ENCODE data around the gene ABTB2. TPM values are rescaled to one million over a fixed set of nuclear protein-coding genes. Genes with fewer than 3 reads are reported as not detected.
A peak's percentile ranks its signal among the peaks of the same experiment; 100 is the strongest.

The ABTB2 gene
- polyA plus RNA-seq, 1 of the 3 experiments (the other 2 are of a cell fraction), result 7.8 TPM

GRCh38 chr11:34270711-34271110 lies 87.1 kb downstream of the ABTB2 start:
- Histone ChIP-seq H3K4me2 (no peak overlapping the region), H3K9me3 (no peaks in the 10 kb centered on the region), H2AFZ (ENCODE audit: low read depth) (no peak overlapping the region), H3K4me1 (ENCODE audit: control insufficient read depth in 1 of 2, insufficient read depth in 2 of 2, low read depth in 1 of 2, low read length in 1 of 2) (peaks cover 34 to 37% of the 10 kb centered on the region in 2 experiments), H3K36me3 (replicated peaks in 1 of 2; ENCODE audit: control insufficient read depth in 1 of 2, insufficient read depth in 2 of 2, low read length in 1 of 2) (no peaks in the 10 kb centered on the region), H3F3A (replicated peaks; ENCODE audit: insufficient read depth) (peaks cover 17% of the 10 kb centered on the region), H3K4me3 (ENCODE audit: low read depth in 2 of 2, low read length in 1 of 2) (no peak overlapping the region), H3K9me2 (no peaks in the 10 kb centered on the region), H3K27me3 (ENCODE audit: insufficient read depth) (no peaks in the 10 kb centered on the region), H3K27ac (ENCODE audit: low read depth in 2 of 2, low read length in 1 of 2) (no peak overlapping the region), H3K79me2 (ENCODE audit: insufficient read depth) (no peaks in the 10 kb centered on the region), H4K20me1 (ENCODE audit: insufficient read depth) (0 out of 2 replicates have a peak, but pooled peaks cover 4% of the 10 kb centered on the region), H3K9ac (no peak overlapping the region)
- DNase-seq, result no peak
- no peak for TF ChIP-seq FOXM1 (IDR thresholded peaks at IDR 0.05; ENCODE audit: low read depth)
- TF ChIP-seq USF1 (IDR thresholded peaks at IDR 0.05; ENCODE audit: borderline replicate concordance, low read depth), result no peak
- no peak for TF ChIP-seq MXI1 (IDR thresholded peaks at IDR 0.05; ENCODE audit: low read depth, low read length)
- no peak for TF ChIP-seq ELF1 (IDR thresholded peaks at IDR 0.05)
- TF ChIP-seq NFIC (IDR thresholded peaks at IDR 0.05; ENCODE audit: borderline replicate concordance), result no peak
- TF ChIP-seq SMC3 (IDR thresholded peaks at IDR 0.05; ENCODE audit: low read depth, low read length), result no peak
- TF ChIP-seq, protein P1, sequence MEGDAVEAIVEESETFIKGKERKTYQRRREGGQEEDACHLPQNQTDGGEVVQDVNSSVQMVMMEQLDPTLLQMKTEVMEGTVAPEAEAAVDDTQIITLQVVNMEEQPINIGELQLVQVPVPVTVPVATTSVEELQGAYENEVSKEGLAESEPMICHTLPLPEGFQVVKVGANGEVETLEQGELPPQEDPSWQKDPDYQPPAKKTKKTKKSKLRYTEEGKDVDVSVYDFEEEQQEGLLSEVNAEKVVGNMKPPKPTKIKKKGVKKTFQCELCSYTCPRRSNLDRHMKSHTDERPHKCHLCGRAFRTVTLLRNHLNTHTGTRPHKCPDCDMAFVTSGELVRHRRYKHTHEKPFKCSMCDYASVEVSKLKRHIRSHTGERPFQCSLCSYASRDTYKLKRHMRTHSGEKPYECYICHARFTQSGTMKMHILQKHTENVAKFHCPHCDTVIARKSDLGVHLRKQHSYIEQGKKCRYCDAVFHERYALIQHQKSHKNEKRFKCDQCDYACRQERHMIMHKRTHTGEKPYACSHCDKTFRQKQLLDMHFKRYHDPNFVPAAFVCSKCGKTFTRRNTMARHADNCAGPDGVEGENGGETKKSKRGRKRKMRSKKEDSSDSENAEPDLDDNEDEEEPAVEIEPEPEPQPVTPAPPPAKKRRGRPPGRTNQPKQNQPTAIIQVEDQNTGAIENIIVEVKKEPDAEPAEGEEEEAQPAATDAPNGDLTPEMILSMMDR (IDR thresholded peaks at IDR 0.05), result no peak
- no peak for TF ChIP-seq REST (IDR thresholded peaks at IDR 0.05; ENCODE audit: low read depth, low read length)
- TF ChIP-seq FOXJ3 (CRISPR knock-in tag; IDR thresholded peaks at IDR 0.05), result no peak
- ChIA-PET POLR2A (interaction anchor here (1.1 kb wide), 1 partner anchor 14 kb away, joined by 4 read pairs; no protein-coding TSS in a partner anchor), CTCF (interaction anchor here (0.8 kb wide), 1 partner anchor 88 kb away, joined by 3 read pairs; no protein-coding TSS in a partner anchor)
- 100% methylated on average over 5 of the region's 5 CpGs for WGBS (ENCODE audit: low lambda C conversion rate)

GRCh38 chr11:34269694-34270245 lies 88.0 kb downstream of the ABTB2 start:
- H4K20me1 ChIP-seq (ENCODE audit: insufficient read depth), result 0 out of 2 replicates have a peak, but pooled peaks cover 4% of the 10 kb centered on the region
- H3F3A ChIP-seq (replicated peaks; ENCODE audit: insufficient read depth), result peaks cover 17% of the 10 kb centered on the region
- H3K4me2 ChIP-seq, result no peak overlapping the region
- no peaks in the 10 kb centered on the region for H3K36me3 ChIP-seq (replicated peaks in 1 of 2; ENCODE audit: control insufficient read depth in 1 of 2, insufficient read depth in 2 of 2, low read length in 1 of 2)
- no peaks in the 10 kb centered on the region for H3K79me2 ChIP-seq (ENCODE audit: insufficient read depth)
- H2AFZ ChIP-seq (ENCODE audit: low read depth), result no peak overlapping the region
- H3K4me1 ChIP-seq (ENCODE audit: control insufficient read depth in 1 of 2, insufficient read depth in 2 of 2, low read depth in 1 of 2, low read length in 1 of 2), result peaks cover 27 to 28% of the 10 kb centered on the region in 2 experiments; a peak in 3 of 4 replicates
- no peak overlapping the region for H3K4me3 ChIP-seq (ENCODE audit: low read depth in 2 of 2, low read length in 1 of 2)
- TF ChIP-seq NRF1 (IDR thresholded peaks at IDR 0.05; ENCODE audit: low read depth, low read length), result no peak
- TF ChIP-seq GATA2 (CRISPR knock-in tag; IDR thresholded peaks at IDR 0.05), result peak; percentile 29; the same call in 1 of the 2 replicates
- H3K9me3 ChIP-seq, result no peaks in the 10 kb centered on the region
- H3K27ac ChIP-seq (ENCODE audit: low read depth in 2 of 2, low read length in 1 of 2), result no peak overlapping the region
- no peaks in the 10 kb centered on the region for H3K9me2 ChIP-seq
- no peaks in the 10 kb centered on the region for H3K27me3 ChIP-seq (ENCODE audit: insufficient read depth)
- CTCF ChIA-PET, result no interaction called here
- WGBS (ENCODE audit: low lambda C conversion rate), result 84% methylated on average over 6 of the region's 7 CpGs
- no peak for DNase-seq
- no peak overlapping the region for H3K9ac ChIP-seq
- POLR2A ChIA-PET, result no interaction called here

All from SK-N-SH (cell line).